RWPE2 (cell line): Measurements from ENCODE around the gene ENO3.
A peak's percentile ranks its signal among the peaks of the same experiment; 100 is the strongest.

Source experiments
- ATAC-seq: fragments of 200-7000 bp; cut with Tn5 transposase; 3 replicates; pipeline ENCODE4 v1.9.1; 2021; ENCODE audit warnings: low read depth
- DNase-seq: peaks from one replicate; pipeline ENCODE4 v3.0.0-alpha.2; 2020; ENCODE audit warnings: low spot score
- H3K27ac ChIP-seq: fragments of 450-650 bp; 2 replicates; pipeline ENCODE4 v1.5.1; 2017; ENCODE audit warnings: mild to moderate bottlenecking; ENCODE audit not compliant: poor library complexity, severe bottlenecking
- H3K27me3 ChIP-seq: fragments of 250-450 bp; sonication (Bioruptor Pico); 2 replicates; pipeline ENCODE4 v1.5.1; 2021; ENCODE audit warnings: mild to moderate bottlenecking, moderate library complexity; ENCODE audit not compliant: insufficient read depth, poor library complexity, severe bottlenecking
- H3K36me3 ChIP-seq: fragments of 250-450 bp; sonication (Bioruptor Pico); 2 replicates; pipeline ENCODE4 v1.5.1; 2020; ENCODE audit warnings: low read depth, mild to moderate bottlenecking, moderate library complexity
- H3K4me1 ChIP-seq: fragments of 250-450 bp; sonication (Bioruptor Pico); 2 replicates; pipeline ENCODE4 v1.5.1; 2021; ENCODE audit warnings: mild to moderate bottlenecking, moderate library complexity; ENCODE audit not compliant: insufficient read depth, poor library complexity, severe bottlenecking
- H3K4me3 ChIP-seq: fragments of 250-450 bp; sonication (Bioruptor Pico); 2 replicates; pipeline ENCODE4 v1.5.1; 2021; ENCODE audit warnings: mild to moderate bottlenecking, moderate library complexity; ENCODE audit not compliant: severe bottlenecking
- H3K9me3 ChIP-seq: fragments of 250-450 bp; sonication (Bioruptor Pico); 2 replicates; pipeline ENCODE4 v1.5.1; 2021; ENCODE audit warnings: mild to moderate bottlenecking, moderate library complexity; ENCODE audit not compliant: severe bottlenecking
- TF ChIP-seq, protein P1 (sequence below): fragments of 450-650 bp; IDR thresholded peaks from one replicate; pipeline ENCODE4 v1.5.1; 2017; ENCODE audit warnings: mild to moderate bottlenecking, moderate library complexity; ENCODE audit not compliant: poor library complexity, severe bottlenecking

ENO3 gene

DNA sequence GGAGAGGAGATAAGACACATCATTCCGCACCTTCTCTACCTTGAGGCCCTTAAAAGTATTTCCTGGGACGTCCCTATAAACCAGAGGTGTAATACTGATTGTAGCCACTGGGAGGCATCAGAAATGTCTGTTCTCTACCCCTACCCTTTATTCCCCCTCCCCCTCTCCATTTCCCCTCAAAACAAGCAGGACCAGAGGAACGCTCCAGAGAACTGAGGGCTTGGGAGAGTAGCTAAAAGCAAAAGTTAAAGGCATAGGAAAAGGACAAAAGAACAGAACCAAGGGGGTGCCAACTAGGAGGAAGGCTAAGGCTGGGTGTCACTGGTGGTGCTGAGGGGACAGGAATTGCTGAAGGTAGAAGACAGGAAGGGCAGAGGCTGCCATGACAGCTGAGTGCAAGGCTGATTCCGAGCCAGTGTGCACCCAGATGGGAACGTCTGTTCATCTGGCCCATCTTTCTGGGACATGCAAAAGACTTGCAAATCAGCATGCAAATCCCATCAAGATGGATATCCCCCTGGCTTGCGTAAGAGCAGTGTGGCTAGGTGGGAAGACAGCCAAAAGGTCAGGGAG lies 29.8 kb downstream of the ENO3 start:
- Histone ChIP-seq H3K36me3 (peaks cover 81% of the 10 kb centered on the region), H3K27ac (no peak overlapping the region), H3K4me1 (no peaks in the 10 kb centered on the region), H3K4me3 (no peak overlapping the region), H3K9me3 (no peaks in the 10 kb centered on the region), H3K27me3 (no peaks in the 10 kb centered on the region)
- no peak for ATAC-seq
- TF ChIP-seq, protein P1, sequence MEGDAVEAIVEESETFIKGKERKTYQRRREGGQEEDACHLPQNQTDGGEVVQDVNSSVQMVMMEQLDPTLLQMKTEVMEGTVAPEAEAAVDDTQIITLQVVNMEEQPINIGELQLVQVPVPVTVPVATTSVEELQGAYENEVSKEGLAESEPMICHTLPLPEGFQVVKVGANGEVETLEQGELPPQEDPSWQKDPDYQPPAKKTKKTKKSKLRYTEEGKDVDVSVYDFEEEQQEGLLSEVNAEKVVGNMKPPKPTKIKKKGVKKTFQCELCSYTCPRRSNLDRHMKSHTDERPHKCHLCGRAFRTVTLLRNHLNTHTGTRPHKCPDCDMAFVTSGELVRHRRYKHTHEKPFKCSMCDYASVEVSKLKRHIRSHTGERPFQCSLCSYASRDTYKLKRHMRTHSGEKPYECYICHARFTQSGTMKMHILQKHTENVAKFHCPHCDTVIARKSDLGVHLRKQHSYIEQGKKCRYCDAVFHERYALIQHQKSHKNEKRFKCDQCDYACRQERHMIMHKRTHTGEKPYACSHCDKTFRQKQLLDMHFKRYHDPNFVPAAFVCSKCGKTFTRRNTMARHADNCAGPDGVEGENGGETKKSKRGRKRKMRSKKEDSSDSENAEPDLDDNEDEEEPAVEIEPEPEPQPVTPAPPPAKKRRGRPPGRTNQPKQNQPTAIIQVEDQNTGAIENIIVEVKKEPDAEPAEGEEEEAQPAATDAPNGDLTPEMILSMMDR = peak; percentile 48
- no peak for DNase-seq

DNA sequence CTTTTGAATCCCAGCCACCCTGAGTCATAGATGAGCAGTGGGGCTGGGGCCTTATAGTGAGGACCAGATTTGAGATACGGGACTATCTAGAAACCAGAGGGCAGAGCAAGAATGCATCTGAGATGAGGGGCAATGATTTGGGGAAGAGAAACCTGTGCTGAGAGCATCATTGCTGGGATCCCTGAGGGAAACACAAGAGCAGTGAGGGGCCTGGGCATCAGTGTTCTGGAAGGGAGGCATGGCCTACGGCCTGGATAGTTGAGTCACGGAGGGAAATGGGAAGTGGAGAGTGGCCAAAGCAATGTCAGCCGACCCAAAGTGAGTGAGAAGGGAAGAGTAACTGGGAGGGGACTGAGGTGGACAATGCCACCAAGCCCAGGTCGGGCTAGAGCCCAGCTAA lies 31.4 kb downstream of the ENO3 start:
- DNase-seq (no peak), ATAC-seq (no peak)
- Histone ChIP-seq H3K36me3 (peaks cover 69% of the 10 kb centered on the region), H3K27me3 (no peaks in the 10 kb centered on the region), H3K9me3 (no peaks in the 10 kb centered on the region), H3K4me3 (no peak overlapping the region), H3K4me1 (peaks cover 2% of the 10 kb centered on the region), H3K27ac (no peak overlapping the region)
- TF ChIP-seq, protein P1 = no peak

DNA sequence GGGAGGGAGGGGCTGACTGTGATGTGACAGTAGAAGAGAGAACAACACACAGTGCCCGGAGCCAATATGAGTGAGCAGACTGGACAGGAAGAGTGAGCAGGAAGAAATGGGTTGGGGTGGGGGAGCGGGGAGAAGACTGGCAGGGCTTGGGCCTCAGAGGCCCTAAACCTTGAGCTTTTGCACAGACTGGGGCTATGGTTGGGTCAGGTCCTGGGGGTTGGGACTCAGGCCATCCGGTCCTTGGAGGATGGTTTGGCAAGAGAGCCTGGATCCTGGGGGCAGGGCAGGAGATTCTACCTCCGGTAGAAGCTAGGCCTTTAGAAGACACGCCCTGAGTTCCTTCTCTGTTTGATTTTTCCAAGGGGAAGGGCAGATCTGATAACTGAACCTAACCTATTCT lies 35.5 kb downstream of the ENO3 start:
- ATAC-seq = peak; percentile 26
- no peaks in the 10 kb centered on the region for H3K27me3 ChIP-seq
- no peak for DNase-seq
- peak overlapping the region; percentile 72 for H3K27ac ChIP-seq
- H3K4me3 ChIP-seq = peak overlapping the region; percentile 77
- H3K36me3 ChIP-seq = peaks cover 35% of the 10 kb centered on the region
- TF ChIP-seq, protein P1 = no peak
- H3K9me3 ChIP-seq = no peaks in the 10 kb centered on the region
- H3K4me1 ChIP-seq = peaks cover 2% of the 10 kb centered on the region

DNA sequence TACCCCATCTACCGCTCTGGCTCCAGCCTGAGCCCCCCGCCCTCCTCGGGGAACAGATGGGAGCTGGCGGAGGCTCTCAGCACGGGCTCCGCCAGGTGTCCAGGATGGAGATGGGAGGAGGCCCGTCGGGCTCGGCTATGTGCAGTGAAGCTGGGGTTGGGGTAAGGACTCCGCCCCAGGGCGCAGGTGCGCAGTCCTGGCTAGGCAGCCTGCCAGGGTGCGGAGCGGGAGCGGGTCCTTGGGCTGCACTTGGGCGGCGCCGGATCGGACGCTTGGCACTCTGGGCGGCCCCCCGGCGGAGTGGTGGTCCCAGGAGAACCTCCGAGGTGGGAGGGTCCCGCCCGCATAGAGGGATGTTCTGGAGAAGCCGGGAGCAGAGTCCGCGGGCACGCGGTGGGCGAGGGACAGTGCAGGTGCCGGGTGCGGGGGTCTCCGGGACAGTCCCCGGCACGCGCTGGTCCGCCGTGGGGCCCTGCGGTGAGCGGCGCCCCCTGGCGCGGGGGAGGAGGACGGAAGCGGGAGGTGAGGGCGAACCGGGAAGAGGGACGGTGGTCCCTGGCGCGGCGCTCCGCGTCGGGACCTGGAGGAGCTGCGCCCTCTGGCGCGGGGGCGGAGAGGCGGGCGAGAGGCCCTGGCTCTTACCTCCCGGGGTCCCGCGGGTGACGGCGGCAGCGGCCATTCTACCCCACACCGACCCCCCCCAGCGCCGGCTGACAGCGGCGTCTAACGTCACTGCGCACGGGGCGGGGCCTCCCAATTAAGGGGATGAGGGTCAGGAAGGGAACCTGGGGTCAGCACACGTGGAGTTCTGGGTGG lies 36.2 kb downstream of the ENO3 start, which contains the start of gene CAMTA2:
Gene CAMTA2 (minus strand): TSS at position 725 of the 816 bp plus-strand sequence. CDS start 1,453 bp downstream, outside the sequence.
- H3K27me3 ChIP-seq = no peaks in the 10 kb centered on the region
- H3K9me3 ChIP-seq = no peaks in the 10 kb centered on the region
- H3K4me3 ChIP-seq = peak within 1 kb of the TSS; percentile 77
- ATAC-seq = peak; percentile 78
- TF ChIP-seq, protein P1 = peak; percentile 94
- peak; percentile 89 for DNase-seq
- peaks cover 30% of the 10 kb centered on the region for H3K36me3 ChIP-seq
- peaks cover 2% of the 10 kb centered on the region for H3K4me1 ChIP-seq
- peak within 1 kb of the TSS; percentile 72 for H3K27ac ChIP-seq
